ENCODE measurements around the gene CYRIA. TPM values are rescaled to one million over a fixed set of nuclear protein-coding genes. Genes with fewer than 3 reads are reported as not detected.

Gene CYRIA
- total and polyA plus RNA-seq, 2 donors (not counting 3 experiments of a cell fraction or from before 2014, with no cell fraction given), result 9.3 to 38.4 TPM

GRCh38 chr2:16640001-16640700 lies 25.5 kb downstream of the CYRIA start:
- no peak overlapping the region for H3K9ac ChIP-seq (replicated peaks; ENCODE audit: extremely low read depth, insufficient read depth, low read length)
- no peak for FAIRE-seq

More at GRCh38 chr2:16640001-16640700, 25.5 kb downstream of the CYRIA start:
- Histone ChIP-seq H3K27me3 (ENCODE audit: control insufficient read depth in 2 of 2, insufficient read depth in 2 of 2, low read length in 2 of 2) (no peaks in the 10 kb centered on the region), H3K27ac (ENCODE audit: insufficient read depth, low read depth, low read length) (no peak overlapping the region), H2AFZ (ENCODE audit: low read depth, low read length) (no peak overlapping the region), H4K20me1 (replicated peaks; ENCODE audit: control insufficient read depth, extremely low read depth, insufficient read depth, low read length) (no peaks in the 10 kb centered on the region), H3K9me3 (replicated peaks; ENCODE audit: control insufficient read depth, insufficient read depth, low read length) (no peaks in the 10 kb centered on the region), H3K9me1 (replicated peaks; ENCODE audit: control insufficient read depth, extremely low read depth, insufficient read depth, low read length) (no peaks in the 10 kb centered on the region), H3K79me2 (ENCODE audit: control insufficient read depth, insufficient read depth, low read length) (peaks cover 9% of the 10 kb centered on the region), H3K4me1 (ENCODE audit: control insufficient read depth, extremely low read depth, insufficient read depth, low read length) (peaks cover 10% of the 10 kb centered on the region), H3K36me3 (ENCODE audit: control insufficient read depth in 2 of 2, extremely low read depth in 1 of 2, insufficient read depth in 2 of 2, low read length in 2 of 2) (peaks cover 3% of the 10 kb centered on the region in 2 experiments), H3K4me2 (ENCODE audit: insufficient read depth, low read length) (no peak overlapping the region), H3K4me3 (replicated peaks in 1 of 3; ENCODE audit: insufficient read depth in 1 of 3, low read depth in 1 of 3, low read length in 3 of 3) (no peak overlapping the region)
- CTCF ChIA-PET, result interaction anchor here (1.7 kb wide), 1 partner anchor 22 kb away, joined by 4 read pairs; no protein-coding TSS in a partner anchor
- TF ChIP-seq FOS (IDR thresholded peaks at IDR 0.05; ENCODE audit: borderline replicate concordance, insufficient read depth, low read length) (no peak), MYC (IDR thresholded peaks at IDR 0.05; ENCODE audit: low read depth, low read length) (no peak), EZH2 (IDR thresholded peaks at IDR 0.05; ENCODE audit: borderline replicate concordance, low read depth, low read length, severe bottlenecking) (no peak)
- TF ChIP-seq, protein P1, sequence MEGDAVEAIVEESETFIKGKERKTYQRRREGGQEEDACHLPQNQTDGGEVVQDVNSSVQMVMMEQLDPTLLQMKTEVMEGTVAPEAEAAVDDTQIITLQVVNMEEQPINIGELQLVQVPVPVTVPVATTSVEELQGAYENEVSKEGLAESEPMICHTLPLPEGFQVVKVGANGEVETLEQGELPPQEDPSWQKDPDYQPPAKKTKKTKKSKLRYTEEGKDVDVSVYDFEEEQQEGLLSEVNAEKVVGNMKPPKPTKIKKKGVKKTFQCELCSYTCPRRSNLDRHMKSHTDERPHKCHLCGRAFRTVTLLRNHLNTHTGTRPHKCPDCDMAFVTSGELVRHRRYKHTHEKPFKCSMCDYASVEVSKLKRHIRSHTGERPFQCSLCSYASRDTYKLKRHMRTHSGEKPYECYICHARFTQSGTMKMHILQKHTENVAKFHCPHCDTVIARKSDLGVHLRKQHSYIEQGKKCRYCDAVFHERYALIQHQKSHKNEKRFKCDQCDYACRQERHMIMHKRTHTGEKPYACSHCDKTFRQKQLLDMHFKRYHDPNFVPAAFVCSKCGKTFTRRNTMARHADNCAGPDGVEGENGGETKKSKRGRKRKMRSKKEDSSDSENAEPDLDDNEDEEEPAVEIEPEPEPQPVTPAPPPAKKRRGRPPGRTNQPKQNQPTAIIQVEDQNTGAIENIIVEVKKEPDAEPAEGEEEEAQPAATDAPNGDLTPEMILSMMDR (IDR thresholded peaks at IDR 0.05; ENCODE audit: extremely low read depth in 1 of 2, insufficient read depth in 1 of 2, low read depth in 1 of 2, low read length in 2 of 2), result no peak
- TF ChIP-seq, protein P2, sequence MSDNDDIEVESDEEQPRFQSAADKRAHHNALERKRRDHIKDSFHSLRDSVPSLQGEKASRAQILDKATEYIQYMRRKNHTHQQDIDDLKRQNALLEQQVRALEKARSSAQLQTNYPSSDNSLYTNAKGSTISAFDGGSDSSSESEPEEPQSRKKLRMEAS (IDR thresholded peaks at IDR 0.05; ENCODE audit: insufficient read depth, insufficient read length), result no peak
- POLR2A ChIA-PET, result no interaction called here
- no TSS peak for BruUV-seq (replicated peaks)
- intact Hi-C loops (cut with micrococcal nuclease), result no loop called here
- dilution Hi-C loops (cut with MboI; ENCODE audit: extremely low pct_ligation_motif_present, low sequenced_read_pairs), result no loop called here
- DNase-seq (ENCODE audit: low read depth, low spot score), result no peak
